Activated CD8-positive, alpha-beta memory T cell treated with anti-CD3 and anti-CD28 coated beads, Interleukin-2, amount 50 U/mL, for 48 hours (primary cell): ENCODE data around the gene DIP2A.
"Not testable (repeated sequence)": the region's sequence is repeated elsewhere in the genome, so short reads cannot be mapped to it uniquely, and the experiment has no call there.

Experiments used
- DNase-seq: peaks from one replicate; pipeline ENCODE4 v3.0.0-alpha.2; 2020

DIP2A gene

DNA sequence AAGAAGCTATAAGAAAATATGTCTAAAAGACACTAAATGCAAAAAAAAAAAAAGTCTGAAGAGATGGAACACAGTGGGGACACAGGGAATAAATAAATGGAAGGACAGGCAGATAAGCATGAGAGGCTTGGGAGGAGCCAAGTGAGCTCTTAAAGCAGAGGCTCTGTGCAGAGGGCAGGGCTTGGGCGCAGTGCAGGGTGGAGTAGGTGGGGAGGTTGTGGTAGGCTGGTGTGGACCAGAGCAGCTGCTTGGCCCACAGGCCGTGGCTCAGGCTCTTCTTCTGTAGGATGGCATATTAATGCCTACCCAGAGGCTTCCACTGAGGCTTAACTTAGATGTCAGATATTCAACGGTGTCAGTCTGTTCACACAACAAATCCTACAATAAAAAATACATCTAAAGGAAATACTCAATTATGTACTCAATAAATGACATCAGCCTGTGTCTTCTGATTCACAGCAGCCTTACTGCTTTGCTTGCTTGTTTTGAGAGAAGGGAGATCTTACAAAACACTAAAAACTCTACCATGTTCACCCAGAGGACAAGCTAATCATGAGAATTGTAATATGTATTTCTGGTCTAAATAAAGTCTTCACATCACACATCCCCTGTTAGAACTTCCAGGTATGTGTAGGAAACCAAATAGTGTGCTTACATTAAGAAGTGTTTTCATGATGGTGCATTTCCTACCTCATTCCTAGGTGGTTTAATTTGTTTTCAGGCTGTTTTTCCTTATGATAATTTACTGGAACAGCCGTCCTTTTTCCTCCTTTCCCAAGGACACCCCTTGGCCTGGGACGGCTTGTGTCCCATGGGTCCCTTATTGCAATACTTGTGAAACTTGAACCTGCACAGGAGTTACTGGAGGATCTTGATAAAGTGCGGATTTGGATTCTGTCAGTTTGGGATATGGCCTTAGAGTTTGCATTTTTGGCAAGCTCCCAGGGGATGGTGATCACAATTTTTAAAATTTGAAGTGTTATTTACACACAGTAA, 24.9 kb downstream of the DIP2A start:
- no peak for DNase-seq

DNA sequence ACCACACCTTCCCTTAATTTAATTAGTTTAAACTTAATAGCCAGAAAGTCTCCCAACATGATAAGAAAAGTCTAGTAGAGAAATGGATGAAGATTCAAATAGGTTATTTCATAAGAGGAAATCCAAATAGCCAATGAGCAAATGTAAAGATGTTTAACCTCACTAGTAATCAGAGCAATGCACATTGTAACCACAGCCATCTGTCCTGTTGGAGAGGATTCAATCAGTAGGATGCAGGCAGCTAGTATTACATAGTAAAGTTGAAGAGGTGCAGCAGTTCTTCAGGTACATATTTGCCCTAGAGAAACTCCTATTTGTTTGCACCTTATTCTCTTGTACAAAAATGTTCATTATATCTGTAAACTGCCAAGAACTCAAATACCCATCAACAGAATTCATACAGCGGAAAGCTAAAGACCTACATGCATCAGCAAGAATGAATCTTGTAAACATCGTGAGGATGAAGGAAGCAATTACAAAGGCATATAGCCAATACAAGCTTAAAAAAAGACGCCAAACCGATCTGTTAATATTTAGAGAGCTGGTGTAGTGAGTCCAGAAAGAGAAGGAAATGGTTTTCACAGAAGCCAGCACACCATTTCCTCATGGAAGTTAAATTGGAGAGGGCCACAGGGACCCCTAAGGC, 27.9 kb downstream of the DIP2A start:
- no peak for DNase-seq

DNA sequence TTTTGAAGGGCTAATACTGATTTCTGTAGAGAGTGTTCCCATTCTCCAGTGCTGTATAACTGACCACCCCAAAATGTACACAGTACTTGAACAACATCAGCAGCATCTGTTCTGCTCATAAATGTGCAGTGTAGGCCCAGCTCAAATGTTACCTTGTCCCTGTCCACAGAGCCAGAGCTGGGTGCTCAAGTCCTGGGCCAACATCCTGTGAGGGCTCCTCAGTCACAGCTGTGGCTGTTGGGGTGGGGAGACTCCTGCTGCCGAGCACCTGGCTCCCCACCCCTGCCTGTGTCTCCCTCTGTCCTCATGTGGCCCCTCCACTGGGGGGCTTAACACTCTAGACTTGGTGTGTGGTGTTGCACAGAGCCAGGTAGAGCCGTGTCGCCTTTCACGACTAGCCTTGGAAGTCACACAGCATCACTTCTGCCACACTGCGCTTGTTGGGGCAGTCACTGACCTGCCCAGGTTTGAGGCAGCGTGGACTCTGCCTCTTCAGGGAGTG, 30.5 kb downstream of the DIP2A start:
- DNase-seq, result no peak

DNA sequence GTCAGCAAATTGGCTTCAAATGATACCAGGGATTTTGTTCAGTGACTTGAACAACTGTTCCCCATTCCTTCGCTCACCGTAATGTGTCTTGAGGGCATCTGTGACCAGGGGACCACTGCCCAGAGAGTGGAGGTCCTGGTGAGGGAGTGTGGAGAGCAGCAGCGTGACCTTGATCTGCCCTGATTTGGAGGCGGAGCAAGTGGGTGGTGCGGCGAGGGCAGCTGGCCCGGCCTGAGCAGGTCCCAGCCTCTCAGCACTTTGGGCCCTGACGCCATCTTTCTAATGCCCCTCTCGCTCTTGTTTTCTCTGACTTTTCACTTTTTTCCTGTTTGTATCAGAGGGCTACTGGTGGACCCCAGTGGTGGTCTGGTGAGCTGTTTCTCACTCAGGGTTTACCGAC, 31.1 kb downstream of the DIP2A start:
- no peak for DNase-seq

DNA sequence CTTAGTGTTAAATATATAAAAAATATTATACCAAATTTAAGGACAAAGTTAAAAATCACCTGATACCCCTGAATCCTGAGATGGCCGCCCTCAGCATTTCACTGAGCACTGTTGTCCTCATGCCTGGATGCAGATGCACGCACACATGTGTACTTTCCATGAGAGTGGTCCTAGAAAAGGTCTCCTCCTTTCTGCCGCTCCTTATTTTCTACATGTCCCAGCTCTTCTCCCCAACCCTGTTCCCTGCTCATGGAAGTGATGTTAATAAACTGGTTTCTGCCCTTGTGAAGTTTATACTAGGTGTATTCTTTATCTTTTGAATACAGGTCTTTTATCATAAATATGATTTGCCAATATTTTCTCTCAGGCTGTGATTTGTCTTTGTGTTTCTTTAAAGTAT, 32.9 kb downstream of the DIP2A start:
- DNase-seq, result no peak

DNA sequence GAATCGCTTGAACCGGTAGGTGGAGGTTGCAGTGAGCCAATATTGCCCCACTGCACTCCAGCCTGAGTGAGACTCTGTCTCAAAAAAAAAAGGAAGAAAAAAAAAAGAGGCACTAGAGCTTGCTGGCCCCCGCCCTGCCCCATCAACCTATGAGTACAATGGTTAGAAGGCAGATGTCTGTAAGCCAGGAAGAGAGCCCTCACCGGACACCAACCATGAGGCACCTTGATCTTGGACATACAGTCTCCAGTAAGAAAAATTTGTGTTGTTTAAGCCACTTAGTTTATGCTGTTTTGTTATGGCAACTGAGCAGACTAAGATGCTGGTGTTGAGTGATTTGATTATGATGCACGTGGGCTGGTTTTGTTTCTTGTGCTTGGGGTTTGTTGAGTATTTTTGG, 34.2 kb downstream of the DIP2A start:
- DNase-seq, result no peak

DNA sequence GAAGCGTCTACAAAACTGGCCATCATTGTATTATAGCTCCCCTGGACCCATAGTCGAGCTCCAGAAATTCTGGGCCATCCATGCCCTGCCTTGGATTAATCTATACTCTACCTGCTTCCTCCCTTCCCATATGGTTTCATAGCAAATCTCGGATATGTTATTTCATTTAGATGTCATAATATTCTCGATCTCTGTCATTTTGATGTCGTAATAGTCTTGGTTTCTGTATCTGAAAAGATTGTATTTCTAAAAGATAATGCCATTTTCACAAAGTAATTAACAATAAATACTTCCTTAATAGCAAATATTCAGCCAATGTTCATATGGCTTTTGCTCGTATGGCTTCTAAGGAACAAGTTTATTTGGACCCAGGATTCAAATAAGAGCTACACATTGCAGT, 35.1 kb downstream of the DIP2A start:
- DNase-seq, result no peak

DNA sequence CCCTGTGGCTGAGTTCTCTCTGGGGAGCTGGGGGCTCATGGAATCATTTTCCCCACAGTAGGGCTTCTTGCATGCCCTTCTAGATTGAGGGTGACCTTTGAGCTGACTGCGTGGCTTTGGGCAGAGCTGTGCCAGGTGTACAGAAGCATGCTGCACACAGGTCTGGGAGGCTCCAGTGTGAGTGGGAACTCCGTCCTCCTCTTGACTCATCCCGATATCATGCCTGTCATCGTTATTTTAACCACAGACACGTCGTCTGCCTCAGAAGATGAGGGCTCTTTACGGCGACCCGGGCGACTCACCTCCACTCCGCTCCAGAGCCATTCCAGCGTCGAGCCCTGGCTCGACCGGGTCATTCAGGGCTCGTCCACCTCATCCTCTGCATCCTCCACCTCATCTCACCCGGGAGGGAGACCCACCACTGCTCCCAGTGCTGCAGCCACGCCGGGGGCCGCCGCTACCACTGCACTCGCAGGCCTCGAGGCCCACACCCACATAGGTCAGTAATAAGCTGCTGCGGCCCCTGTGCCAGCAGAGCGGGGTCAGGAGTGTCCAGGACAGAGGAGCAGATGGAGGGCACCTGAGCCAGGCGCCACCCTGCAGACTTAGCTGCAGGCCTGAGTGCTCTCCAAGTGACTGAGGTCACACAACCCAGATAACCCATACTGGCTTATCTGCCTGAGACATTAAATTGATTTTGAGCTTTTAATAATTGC, 39.8 kb downstream of the DIP2A start:
- no peak for DNase-seq

DNA sequence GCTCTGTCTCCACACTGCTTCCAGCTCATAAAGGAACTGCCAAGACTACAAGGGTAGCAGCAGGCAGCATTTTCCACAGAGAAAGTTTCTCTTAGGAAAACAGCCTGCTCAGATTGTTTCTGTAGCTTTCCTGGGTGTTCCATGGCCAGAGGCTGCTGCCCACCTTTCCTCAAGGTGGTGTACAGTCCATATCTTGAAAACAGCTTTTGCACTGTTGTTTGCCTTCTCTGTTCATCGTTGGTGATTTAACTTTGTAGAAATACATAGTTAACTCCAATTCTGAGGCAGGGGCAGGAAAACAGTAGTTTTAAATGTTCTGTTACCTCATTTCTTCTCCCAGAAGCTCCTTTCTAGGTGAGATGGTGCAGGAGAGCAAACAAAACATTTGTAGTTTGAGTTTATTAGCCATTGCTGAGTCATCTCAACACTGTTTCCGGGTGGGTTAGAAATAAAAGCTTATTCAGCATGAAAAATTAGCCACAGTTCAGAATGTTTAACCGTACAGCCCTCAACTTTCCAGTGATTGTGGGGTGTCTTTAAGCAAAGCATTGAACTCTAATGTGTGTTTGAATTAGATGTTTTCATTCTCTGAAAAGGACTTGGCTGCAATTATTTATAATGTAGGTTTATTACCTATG, 41.7 kb downstream of the DIP2A start:
- DNase-seq, result no peak

DNA sequence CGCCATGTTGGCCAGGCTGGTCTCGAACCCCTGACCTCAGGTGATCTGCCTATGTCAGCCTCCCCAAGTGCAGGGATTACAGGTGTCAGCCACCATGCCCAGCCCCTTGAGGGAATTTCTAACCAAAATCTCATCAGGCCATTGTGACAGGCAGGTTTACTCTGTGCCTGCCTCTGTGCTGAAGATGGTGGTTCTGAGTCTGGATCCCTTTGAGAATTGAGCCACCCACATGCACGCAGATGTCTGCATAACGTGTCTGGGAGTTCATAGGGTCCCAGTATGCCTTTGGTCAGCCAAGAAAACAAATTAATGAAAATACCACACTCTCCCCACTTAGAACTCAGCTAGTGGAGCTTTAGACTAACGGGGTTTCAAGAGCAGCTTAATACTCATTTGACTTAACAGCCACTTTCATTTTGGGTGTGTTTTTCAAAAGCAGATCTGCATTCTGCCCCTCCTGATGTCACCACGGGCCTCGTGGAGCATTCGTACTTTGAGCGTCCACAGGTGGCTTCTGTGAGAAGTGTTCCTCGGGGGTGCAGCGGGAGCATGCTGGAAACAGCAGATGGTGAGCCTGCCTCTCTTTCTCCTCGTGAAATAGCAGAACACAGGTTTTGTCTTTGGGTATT, 45.3 kb downstream of the DIP2A start:
- DNase-seq, result no peak

DNA sequence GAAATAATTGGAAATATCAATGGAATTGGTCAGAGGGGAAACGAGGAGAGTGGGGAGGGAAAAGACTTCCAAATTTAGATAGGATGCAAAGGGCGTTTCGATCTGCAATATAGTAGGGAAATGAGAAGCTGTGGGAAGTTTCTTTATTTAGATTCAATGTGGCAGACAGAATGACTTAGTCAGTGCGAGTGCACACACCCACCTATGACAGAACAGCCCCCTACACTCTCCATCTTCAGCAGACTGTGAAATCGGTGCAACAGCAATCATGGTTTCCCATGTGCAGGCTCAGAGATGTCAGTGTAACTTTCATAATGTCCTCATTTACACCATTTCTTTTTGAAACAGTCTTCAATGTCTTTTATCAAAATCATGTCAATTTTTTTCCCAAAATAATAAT, 46.0 kb downstream of the DIP2A start:
- no peak for DNase-seq

DNA sequence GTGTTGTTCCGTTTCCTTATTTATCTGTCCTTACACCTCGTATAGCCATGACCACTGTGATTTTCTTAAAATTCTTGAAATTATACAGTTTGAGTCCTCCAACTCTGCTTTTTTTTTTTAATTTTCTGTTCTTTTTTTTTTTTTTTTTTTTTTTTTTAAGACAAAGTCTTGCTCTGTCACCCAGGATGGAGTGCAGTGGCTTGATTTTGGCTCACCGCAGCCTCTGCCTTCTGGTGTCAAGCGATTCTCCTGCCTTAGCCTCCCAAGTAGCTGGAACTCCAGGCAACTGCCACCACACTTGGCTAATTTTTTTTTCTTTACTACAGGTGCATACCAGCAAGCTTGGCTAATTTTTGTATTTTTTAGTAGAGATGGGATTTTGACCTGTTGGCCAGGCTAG, 48.9 kb downstream of the DIP2A start:
- DNase-seq, result no peak

DNA sequence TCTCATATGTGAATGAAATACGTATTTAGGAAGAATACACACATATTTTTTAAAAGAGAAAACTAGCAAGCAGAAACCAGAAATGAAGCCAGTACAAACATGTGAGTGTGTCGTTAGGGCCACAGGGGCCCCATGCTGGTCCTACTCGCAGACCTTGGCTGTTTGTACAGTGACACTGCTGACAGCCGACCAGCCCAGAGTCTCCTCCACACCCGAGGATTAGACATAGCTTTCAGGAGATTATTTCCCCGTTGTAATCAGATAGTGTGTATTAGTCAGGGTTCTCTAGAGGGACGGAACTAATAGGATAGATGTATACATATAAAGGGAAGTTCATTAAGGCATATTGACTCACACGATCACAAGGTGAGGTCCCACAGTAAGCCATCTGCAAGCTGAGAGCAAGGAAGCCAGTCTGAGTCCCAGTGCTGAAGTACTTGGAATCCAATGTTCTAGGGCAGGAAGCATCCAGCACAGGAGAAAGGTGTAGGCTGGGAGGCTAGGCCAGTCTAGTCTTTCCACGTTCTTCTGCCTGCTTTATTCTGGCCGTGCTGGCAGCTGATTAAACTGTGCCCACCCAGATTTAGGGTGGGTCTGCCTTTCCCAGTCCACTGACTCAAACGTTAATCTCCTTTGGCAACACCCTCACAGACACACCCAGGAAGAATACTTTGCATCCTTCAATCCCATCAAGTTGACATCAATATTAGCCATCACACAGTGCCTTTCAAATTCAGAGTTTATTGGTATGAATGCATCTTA, 51.2 kb downstream of the DIP2A start:
- no peak for DNase-seq

DNA sequence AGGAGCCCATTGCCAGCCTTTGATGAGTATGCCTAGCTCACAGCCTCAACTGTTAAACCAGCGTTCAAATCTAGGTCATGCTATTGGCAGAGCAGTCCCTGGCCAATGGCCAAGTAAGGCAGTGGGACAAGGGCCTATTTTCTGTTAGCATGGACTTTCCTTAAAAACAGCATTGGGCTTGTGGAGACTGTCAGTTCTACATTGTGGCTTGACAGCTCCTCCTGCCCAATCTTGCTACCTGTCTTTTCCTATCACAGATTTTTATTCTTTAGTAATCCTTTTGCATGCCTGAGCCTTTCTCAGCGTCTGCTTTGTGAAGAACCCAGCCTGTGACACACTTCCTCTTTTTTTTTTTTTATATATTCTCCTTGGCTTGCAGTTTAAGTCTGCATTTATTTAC, 56.4 kb downstream of the DIP2A start:
- no peak for DNase-seq

DNA sequence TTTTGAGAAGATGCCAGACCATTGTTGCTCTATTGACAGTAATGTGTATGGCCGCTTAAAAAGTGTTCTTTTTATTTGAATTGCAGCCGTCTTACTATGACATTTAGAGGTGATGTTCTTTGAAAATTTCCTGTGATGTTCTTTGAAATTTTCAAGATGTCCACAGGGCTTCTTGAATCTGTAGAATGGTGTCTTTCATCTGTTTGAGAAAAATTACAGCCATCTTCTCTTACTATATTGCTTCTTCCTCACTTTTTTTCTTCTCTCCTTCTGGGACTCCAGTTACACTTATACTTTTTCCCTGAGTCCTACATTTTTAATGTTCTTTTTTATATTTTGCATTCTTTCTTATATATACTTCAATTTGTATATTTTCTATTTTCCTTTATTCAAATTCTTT, 57.4 kb downstream of the DIP2A start:
- no peak for DNase-seq

DNA sequence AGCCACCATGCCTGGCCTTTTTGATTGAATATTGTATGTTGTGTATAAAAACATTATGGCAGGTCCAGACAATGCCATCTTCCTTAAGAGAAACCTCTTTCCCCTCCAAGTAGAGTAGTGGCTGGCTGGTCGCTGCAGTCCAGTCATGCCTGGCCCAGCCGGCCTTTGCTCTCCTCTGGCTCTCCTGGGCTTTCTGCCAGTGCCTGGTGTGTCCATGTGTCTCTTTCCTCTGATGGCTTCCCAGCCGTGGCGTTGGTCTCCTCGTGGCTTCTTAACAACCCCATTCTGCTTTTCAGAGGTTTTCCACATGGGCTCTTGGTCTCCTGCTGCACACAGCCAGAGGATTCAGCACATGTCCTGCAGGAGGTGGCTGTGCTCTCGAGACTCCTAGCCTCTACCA, 58.7 kb downstream of the DIP2A start:
- DNase-seq, result no peak

DNA sequence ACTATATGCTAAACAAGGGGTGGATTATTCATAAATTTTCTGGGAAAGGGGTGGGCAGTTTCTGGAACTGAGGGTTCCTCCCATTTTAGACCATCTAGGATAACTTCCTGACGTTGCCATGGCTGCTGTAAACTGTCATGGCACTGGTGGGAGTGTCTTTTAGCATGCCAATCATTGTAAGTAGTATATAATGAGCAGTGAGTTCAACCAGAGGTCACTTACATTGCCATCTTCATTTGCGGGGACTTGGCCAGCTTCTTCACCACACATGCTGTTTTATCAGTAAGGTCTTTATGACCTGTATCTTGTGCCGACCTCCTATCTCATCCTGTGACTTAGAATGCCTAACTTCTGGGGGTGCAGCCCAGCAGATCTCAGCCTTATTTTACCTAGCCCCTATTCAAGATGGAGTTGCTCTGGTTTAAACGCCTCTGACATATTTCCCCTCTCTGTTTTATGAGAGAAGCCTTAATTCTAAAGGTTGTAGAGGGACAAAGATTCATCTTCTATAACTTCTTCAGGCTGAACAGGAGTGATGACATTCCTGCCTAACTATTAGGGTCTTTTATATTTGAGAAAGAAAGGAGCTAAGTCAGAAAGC, 60.4 kb downstream of the DIP2A start:
- DNase-seq, result no peak

DNA sequence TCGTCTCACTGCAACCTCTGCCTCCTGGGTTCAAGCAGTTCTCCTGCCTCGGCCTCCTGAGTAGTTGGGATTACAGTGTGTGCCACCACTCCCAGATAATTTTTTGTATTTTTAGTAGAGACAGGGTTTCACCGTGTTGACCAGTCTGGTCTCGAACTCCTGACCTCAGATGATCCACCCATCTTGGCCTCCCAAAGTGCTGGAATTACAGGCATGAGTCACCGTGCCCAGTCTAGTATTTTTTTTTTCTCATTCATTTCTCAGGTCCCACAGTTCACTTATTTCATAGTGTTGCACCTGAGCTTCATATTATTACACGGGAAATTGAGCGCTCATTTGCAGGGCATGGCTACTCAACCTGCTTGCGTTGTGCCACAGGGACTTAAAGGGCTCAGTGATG, 68.7 kb downstream of the DIP2A start:
- not testable (repeated sequence) for DNase-seq

DNA sequence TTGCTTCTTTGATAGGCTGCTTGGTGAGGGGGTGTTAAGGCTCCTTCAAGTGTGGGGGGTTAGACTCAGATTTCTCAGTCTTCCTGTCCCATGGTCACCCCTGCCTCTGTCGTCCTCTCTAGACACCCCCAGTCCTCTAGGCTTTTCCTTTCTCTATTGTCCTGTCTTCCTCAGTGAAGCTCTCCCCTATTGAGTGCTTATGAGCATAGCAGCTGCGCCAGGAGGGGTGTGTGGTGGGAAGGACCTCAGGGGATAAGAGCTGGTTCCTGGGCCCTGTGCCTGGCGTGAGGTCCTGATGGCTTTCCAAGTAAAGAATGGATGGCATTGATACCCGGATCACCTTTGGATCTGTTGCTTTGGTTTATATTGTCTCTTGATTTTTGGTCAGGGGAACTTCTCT, 69.1 kb downstream of the DIP2A start:
- DNase-seq, result no peak

DNA sequence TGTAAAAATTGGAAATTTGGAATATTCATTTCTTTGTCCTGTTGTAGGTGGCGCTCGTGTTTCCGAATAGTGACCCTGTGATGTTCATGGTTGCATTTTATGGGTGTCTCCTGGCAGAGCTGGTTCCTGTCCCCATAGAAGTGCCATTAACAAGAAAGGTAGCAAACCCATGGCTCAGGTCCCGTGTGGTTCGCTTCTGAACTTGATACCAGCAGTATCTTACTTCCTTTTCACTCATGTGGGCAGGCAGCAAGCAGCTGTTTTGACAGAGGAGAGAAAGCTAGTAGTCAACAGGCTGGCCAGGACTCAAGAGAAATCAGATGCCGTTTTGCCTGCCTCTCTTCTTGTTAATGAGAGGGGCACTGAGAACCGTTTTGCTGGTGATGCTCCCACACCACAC, 73.4 kb downstream of the DIP2A start:
- no peak for DNase-seq

DNA sequence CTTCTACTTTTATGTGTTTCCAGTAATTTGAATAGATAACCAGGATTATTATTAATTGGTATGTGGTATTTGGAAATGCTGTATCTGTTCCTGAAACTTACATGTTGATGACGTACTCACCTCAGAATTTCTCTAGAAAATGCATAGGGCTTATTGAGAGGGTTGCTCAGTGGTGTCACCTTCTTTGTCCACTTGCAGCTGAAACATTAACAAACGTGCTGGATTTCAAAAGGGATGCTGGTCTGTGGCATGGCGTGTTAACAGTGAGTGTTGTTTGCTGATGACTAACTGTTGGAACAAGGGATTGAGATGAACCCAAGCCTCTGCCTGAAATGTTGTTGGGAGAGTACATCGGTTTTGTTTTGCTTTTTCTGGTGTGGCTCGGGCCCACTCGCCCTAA, 78.3 kb downstream of the DIP2A start:
- DNase-seq, result no peak
